Posterior vena cava (tissue), 2 donors: Measurements from ENCODE around the gene GATAD1. TPM values are rescaled to one million over a fixed set of nuclear protein-coding genes. Genes with fewer than 3 reads are reported as not detected.
"Not testable (repeated sequence)": the region's sequence is repeated elsewhere in the genome, so short reads cannot be mapped to it uniquely, and the experiment has no call there.

Source experiments
- DNase-seq: peaks from one replicate; pipeline ENCODE4 v3.0.0-alpha.2; 2020; ENCODE audit warnings: low spot score
- intact Hi-C, 2 donors: fragments of 100-400 bp; cut with DNase I; formaldehyde crosslinking; loops; one replicate each; pipeline versions ENCODE4 v1.14.1 to v1.14.2; 2022 to 2023
- total RNA-seq, 2 donors: library from RNA; stranded (reverse); fragmentation: NEBNext Ultra II Directional; extraction: Animal tissue kit (Norgen Biotek cat#: 25700); gene quantifications; one replicate each; pipeline ENCODE4 v1.2.1, GENCODE V29; 2021
- donor health status: DM: yes; HTN: yes; CAD: no.
- donor health status: DM: yes; HTN: yes; CAD: no.

The GATAD1 gene
- total RNA-seq, 2 donors from 2014 or later = 26.2 to 29.6 TPM

DNA sequence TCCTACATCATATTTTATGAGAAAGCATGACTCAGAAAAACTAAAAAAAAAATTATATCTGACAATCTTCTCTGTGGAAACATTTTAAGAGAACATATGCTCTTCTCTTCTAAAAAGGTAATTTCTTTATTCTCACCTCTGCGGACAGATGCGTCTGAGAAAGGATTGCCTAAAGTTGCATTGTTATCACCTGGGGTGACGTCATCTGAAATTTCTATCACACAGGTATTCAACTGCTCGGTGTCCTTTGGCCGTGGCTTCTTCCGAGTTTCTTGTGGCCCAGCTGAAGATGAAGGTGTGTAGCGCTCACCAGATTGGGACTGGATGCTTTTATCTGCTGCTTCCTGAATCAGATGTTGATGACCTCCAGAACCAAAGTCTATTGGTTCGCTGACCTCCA is 14.3 kb upstream of the GATAD1 start:
- intact Hi-C loops = no loop called here
- DNase-seq = no peak

DNA sequence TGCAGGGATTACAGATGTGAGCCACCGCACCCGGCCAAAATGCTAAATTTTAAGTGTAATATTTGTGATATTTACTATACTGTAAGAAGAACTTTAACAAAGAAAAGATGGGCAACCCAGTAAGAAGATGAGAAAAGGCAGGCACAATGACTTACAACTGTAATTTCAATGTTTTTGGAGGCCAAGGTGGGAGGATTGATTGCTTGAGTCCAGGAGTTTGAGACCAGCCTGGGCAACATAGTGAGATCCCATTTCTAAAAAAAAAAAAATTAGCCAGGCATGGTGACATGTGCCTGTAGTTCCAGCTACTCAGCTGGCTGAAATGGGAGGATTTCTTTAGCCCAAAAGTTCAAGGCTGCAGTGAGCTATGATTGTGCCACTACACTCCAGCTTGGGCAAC is 11.7 kb upstream of the GATAD1 start:
- intact Hi-C loops = no loop called here
- no peak for DNase-seq

DNA sequence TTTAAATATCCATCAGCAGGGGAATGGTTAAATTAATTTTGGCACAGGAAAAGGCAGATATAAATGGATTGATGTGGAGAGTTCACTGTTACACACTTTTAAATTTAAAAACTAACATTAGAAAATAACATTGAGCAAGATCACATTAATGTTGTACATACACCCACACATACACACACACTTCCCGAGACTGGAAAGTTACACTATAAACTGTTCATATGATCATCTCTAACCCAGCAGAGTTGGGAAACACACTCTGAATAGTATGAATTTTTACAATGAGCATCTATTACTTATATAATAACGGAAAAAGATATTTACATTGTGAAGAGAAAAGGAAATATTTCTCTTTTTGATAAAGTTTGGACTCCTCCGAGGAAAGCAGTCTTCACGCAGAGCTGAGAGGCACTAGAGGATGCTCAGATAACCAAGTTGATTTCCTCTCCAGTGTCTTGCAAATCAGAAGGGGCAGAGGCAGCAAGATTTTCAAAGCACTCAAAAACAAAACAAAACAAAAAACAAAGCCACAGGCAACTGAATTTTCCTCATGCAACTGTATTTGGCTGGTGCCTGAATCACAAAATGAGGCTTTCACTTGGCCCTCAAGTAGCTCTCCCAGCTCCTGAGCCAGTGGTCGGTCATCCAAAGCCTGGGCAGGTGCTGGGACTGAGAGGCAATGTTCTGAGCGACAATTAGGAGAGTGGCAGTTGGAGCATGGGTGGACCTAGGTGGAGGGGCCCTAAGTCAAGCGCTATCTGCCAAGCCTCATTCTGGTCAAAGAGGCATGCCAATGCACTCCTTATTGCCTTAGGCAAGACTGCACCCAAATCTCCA is 10.5 kb upstream of the GATAD1 start:
- no peak for DNase-seq
- intact Hi-C loops = no loop called here

DNA sequence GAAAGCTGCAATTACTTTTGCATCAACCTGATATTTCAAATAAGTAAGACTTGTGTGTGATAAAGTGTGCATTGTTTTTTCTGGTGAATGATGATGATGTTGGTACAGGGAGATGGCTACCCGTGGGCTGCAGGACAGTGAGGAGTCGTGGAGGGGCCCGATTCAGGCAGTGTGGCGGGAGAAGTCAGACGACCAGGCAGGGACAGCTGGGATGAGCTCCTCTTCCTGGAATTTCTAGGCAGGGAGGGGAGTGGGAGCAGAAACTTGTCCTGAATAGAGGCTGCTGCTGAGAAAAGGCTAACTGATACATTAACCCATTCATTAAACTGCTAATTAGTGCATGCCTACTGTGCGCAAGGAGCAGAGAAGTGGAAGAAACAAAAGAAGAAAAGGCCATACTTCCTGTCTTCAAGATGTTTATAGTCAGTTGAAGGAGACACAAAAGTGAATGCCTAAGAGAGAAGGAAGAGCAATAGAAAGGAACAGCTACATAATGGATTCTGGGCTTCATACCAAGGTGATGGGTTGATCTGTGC is 9.3 kb upstream of the GATAD1 start:
- no peak for DNase-seq
- intact Hi-C loops = no loop called here

DNA sequence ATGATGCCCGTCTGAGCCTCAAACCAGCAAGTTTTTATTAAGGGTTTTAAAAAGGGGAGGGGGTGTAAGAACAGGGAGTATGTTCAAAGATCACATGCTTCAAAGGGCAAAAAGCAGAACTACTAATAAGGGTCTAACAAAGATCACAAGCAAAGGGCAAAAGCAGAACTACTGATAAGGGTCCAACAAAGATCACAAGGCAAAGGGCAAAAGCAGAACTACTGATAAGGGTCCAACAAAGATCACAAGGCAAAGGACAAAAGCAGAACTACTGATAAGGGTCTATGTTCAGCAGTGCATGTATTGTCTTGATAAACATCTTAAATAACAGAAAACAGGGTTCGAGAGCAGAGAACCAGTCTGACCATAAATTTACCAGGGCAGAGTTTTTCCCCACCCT is 4.6 kb upstream of the GATAD1 start:
- intact Hi-C loops, DNase-seq: not testable (repeated sequence)

DNA sequence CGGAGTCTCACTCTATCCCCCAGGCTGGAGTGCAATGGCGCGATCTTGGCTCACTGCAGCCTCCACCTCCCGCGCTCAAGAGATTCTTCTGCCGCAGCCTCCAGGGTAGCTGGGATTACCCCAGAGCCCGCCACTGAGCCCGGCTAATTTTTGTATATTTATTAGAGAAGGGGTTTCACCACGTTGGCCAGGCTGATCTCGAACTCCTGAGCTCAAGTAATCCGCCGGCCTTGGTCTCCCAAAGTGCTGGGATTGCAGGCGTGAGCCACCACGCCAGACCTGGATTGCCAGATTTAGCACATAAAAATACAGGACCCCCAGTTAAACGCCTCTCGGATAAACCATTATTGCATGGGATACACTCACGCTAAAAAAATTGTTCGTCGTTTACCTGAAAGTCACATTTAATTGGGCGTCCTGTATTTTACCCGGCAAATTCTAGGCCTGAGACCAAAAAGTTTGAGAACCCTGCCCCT is 375 bp upstream of the GATAD1 start:
- intact Hi-C loops = no loop called here
- no peak for DNase-seq

DNA sequence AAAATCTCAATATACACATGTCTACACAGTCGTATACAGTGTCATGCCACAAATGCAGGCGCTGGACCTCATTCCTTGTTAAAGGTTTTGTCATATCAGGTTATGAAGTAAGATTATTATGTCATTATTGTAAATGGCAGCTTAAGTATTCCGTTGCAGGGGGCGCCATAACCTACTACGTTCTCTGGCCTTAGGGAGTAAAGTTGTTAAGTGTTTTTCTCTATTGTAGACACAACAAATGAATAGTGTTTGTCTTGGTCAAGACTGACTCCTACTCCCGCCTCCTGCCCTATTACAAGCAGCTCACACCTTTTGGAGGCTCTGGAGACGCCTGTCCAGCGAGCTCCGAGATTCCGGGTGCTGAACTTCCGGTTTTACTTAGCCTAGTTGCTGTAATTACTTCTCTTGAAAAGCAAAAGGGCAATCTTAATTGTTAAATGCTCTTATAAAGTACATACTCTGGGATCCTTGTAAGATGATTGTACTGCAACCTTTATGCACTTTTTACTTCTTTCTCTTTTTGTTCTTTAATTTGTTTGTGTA is 994 bp downstream of the GATAD1 start:
- no peak for DNase-seq
- intact Hi-C loops = no loop called here

DNA sequence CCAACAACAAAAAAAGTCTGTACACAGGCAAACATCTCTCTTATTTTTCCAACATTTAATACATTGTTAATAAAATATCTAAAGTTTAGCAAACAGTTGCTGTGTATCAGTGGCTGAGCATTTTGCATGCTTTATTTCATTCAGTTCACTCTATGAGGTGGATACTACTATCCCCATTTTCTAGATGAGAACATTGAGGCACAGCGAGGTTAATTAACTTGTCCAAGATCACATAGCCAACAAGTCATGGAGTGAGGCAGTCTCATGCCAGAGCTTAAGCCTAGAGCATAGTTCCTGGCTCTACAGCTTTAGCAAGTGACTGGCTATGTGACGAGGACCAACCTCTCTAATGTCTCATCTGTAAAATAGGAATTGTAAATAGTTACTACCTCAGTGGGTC is 4.4 kb downstream of the GATAD1 start:
- intact Hi-C loops = no loop called here

DNA sequence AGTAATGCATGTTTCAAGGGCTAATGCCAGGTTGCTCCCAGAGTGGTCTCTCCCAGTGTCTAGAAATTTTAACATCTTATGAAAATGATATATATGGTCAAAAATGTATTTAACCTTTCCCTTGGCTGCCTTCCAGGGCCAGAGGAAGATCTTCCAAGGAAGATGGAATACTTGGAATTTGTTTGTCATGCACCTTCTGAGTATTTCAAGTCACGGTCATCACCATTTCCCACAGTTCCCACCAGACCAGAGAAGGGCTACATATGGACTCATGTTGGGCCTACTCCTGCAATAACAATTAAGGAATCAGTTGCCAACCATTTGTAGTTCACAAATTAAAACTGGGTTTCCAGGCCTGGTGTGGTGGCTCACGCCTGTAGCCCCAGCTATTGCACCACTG is 9.0 kb downstream of the GATAD1 start:
- no peak for DNase-seq
- intact Hi-C loops = no loop called here

More for the DNA sequence above, 4.4 kb downstream of the GATAD1 start:
- DNase-seq = no peak

DNA sequence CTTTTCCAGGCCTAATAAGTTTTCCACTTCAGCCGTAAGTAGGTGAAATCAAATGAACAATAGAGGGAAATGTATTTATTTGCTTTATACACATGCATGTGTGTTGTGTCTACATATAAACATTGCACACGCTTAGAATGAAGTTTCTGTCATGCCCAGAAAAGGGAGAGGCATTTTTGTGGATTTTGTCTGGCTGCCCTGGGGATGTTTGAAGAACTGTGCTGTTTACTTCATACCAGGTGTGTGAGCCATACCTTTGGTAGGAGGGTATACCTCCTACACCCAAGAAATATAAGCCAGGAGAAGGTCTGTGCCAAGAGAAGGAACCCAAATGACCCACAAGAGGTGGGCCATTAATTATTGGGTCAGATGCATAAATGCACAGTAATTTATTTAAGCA is 12.8 kb downstream of the GATAD1 start:
- intact Hi-C loops = loop anchor here in 1 of 2 donors (10.0 kb wide), 1 partner anchor 1375 kb away; no protein-coding TSS in a partner anchor
- DNase-seq = no peak

DNA sequence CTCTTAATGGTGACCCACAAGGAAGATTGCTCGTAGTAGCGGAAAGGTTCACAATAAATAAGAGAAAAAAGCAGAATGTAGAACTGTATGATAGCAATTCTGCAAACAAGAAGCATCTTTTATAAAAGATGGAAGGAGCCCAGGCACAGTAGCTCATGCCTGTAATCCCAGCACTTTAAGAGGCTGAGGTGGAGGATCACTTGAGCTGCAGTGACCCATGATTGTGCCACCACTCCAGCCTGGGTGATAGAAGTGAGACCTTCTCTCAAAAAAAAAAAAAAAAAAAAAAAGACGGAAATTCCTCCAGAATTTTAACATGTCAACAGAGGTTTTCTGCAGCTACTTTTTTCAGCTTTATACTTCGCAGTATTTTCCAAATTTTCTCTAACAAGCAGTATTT is 13.2 kb downstream of the GATAD1 start:
- intact Hi-C loops = loop anchor here in 1 of 2 donors (10.0 kb wide), 1 partner anchor 1376 kb away; no protein-coding TSS in a partner anchor
- DNase-seq = no peak

DNA sequence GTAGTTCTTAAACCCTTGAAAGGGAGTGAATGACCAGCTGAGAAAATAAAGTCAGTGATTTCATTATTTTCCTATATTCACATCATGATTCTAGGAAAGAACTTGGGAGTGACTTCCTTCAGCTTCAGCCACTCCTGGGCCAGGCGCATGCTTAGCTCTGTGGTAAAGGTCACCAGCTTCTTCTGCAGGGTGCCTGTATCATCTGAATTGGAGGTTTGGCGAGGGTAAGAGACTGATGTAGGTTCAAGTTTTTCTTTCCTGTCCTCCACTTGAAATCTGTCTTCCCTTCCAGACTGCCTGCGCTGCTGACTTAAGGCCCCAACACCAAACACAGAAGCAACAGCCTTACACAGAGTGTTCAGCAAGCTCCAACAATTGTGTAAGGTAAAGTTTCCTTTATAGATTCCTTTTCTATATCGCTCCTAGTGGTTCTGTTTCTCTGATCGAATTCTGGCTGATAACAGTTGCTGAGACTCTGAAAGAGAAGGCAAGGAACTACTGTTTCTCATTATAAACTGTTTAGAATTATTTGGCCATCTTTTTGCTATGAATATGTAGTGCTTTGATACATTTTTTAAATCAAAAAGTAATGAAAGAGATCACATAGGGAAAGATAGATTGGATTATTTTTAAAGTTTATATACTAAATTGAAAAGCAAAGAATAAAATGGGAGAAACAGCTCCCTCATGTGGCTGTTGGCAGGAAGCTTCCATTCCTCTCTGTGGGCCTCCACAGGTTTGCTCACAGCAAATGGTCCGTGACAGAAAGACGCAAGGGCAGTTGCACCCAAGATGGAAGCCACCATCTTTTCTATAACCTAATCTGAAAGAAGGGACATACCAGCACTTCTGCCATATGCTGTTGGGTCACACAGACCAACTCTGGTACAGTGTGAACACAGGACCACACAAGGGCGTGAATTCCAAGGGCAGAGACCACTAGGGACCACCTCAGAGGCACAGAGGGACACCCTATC is 14.0 kb downstream of the GATAD1 start:
- intact Hi-C loops = loop anchor here in 1 of 2 donors (10.0 kb wide), 1 partner anchor 1377 kb away; no protein-coding TSS in a partner anchor

DNA sequence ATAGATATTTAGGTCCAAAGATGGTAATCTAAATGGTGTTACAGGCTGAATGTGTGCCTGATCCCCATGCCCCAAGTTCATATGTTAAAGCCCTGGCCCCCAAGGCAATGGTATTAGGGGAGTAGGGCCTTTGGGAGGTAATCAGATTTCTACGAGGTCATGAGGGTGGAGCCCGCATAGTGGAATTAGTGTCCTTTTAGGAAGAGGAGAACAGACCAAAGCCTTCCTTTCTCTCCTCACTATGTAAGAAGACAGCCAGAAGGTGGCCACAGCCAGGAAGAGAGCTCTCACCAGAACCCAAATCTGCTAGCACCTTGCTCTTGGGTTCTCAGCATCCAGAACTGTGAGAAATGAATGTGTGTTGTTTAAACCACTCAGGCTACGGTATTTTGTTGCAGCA is 15.3 kb downstream of the GATAD1 start:
- intact Hi-C loops = loop anchor here in 1 of 2 donors (10.0 kb wide), 1 partner anchor 1378 kb away; no protein-coding TSS in a partner anchor
- no peak for DNase-seq

More for the DNA sequence above, 14.0 kb downstream of the GATAD1 start:
- DNase-seq = no peak

DNA sequence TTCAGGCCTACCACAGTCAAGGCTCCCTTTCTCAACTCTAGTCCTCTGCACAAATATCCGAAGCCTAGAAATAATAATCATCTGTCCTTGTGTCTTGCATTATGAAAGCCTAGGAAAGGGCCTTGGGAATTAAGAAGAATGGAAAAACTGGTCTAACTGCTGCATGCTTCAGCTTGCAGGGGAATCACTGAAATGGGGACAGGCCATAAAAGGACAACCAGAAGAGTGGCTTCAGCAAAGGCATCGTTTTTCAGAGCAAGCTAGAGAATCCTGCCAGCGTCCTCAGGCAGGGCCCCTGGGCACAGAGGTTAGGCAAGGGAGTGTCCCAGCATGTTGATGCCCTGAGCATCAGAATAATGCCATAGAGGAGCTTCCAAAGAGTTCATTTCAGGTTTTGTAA is 17.2 kb downstream of the GATAD1 start:
- intact Hi-C loops = loop anchor here in 1 of 2 donors (10.0 kb wide), 1 partner anchor 1380 kb away; no protein-coding TSS in a partner anchor
- DNase-seq = no peak

DNA sequence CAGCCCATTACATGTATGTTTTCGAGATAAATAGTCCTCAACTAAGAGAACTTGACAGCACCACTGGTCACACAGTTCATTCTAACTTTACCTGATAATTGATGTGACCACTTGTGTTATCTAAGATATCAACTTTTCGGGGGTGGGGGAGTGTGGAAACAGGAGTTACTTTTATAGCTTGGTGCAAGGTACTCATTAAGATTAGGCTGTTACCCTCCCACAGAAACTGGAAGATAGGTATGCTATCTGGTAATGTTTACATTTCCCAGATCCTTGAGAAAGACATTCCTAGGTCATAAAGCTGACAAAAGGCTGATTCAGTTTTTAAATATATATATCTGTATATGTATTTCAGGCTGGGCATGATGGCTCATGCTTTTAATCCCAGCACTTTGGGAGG is 19.4 kb downstream of the GATAD1 start:
- no peak for DNase-seq
- intact Hi-C loops = loop anchor here in 1 of 2 donors (10.0 kb wide), 1 partner anchor 1382 kb away; no protein-coding TSS in a partner anchor

DNA sequence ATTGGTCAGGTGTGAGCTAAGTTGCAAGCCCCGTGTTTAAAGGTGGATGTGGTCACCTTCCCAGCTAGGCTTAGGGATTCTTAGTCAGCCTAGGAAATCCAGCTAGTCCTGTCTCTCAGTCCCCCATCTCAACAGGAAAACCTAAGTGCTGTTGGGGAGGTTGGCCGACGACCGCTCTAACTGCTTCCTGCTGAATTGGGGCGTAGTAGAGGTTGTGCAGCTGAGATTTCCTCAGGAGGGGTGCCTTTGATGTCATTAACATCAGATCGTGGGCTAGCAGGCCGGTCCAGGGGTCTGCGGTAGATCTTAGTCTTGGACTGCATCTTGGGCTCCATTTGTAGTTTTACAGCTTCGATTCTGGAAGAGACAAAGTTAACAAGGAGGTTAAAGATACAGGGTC is 21.3 kb downstream of the GATAD1 start:
- not testable (repeated sequence) for DNase-seq
- intact Hi-C loops = loop anchor here in 1 of 2 donors (10.0 kb wide), 1 partner anchor 1384 kb away; no protein-coding TSS in a partner anchor

DNA sequence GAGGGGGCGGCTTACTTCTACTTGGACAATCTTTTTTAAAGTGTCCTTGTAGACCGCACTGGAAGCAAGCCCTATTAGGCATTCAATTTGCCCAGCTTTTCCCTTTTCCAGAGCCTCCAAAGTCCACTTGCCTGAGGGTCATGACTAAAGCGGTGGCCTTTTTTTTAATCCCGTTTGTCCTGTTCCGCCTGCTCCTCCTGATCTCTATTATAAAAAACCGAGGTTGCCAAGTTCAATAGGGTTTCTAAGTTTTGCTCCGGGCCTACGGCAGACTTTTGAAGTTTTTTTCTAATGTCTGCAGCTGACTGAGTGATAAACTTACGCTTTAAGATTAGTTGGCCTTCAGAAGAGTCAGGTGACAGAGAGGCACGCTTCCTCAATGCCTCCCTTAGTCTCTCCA is 26.7 kb downstream of the GATAD1 start:
- DNase-seq, intact Hi-C loops: not testable (repeated sequence)

DNA sequence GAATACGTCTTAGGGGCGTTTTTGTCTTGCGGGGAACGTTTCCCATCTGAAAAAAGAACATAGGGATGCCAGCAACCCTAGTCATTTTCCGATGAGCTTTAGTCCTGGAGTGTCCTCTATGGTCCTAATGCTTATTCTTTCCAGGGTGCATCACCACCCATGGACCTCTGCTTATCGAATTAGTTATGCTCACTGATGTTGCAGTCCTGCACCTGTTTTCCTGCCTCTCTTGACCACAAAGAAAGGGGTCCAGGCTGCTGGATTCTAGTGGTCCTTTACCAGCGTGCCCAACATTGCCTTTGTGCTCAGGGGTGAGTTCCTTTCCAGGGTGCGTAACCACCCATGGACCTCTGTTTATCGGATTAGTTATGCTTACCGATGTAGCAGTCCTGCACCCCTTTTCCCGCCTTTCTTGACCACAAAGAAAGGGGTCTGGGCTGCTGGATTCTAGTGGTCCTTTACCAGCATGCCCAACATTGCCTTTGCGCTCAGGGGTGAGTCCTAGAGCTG is 28.0 kb downstream of the GATAD1 start:
- intact Hi-C loops = not testable (repeated sequence)

More for the DNA sequence above, 28.0 kb downstream of the GATAD1 start:
- DNase-seq = not testable (repeated sequence)
